LNCAP (cell line): ENCODE results near the gene PNLDC1.

Source experiments
- TF ChIP-seq, protein P1 (sequence below): fragments of 450-650 bp; IDR thresholded peaks from 2 replicates; pipeline ENCODE4 v1.5.1; 2017; ENCODE audit warnings: mild to moderate bottlenecking

PNLDC1 gene

DNA sequence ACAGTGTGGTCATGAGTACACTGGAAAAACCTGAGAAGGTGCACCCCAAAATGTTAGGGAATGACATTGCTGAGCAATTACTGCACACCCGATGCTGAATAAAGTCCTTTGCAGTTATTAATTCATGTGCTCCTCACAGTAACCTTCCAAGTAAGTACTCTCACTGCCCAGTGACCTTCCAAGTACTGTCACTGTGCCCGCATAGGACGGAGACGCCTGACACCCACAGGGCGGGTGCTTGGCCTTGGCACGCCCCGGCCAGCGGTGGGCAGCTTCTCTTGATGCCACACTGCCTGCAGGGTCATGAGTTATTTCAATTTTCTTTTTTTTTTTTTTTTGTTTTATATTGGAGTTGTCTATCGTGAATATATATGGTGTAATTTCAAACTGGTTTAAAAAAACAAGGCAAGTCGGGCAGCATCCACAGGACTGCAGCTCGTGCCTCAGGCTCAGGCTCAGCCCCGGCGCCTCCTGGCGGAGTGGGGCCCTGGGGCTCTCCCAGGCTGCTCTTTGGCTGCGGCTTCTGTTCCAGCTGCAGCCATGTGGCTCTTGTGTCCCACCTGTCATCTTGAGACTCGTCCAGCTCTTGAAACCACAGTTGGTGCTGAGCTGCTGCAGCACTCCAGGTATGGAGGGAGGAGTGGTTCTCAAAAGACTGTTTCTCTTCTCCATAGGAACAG is 27.0 kb downstream of the PNLDC1 start:
- TF ChIP-seq, protein P1, sequence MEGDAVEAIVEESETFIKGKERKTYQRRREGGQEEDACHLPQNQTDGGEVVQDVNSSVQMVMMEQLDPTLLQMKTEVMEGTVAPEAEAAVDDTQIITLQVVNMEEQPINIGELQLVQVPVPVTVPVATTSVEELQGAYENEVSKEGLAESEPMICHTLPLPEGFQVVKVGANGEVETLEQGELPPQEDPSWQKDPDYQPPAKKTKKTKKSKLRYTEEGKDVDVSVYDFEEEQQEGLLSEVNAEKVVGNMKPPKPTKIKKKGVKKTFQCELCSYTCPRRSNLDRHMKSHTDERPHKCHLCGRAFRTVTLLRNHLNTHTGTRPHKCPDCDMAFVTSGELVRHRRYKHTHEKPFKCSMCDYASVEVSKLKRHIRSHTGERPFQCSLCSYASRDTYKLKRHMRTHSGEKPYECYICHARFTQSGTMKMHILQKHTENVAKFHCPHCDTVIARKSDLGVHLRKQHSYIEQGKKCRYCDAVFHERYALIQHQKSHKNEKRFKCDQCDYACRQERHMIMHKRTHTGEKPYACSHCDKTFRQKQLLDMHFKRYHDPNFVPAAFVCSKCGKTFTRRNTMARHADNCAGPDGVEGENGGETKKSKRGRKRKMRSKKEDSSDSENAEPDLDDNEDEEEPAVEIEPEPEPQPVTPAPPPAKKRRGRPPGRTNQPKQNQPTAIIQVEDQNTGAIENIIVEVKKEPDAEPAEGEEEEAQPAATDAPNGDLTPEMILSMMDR, result no peak

DNA sequence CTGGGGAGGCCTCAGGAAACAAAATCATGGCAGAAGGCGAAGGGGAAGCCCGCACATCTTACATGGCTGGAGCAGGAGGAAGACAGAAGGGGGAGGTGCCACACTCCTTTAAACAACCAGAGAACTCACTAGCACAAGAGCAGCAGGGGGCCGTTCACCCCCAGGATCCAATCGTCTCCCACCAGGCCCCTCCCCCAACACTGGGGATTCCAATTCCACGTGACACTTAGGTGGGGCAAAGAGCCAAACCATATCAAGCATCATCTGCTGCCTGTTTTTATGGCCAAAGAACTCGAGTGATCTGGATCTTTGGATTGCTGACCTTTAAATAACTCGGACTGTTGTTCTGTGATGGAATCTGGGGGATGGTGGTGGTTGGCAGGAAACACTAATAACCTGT is 28.0 kb downstream of the PNLDC1 start:
- TF ChIP-seq, protein P1, result no peak

DNA sequence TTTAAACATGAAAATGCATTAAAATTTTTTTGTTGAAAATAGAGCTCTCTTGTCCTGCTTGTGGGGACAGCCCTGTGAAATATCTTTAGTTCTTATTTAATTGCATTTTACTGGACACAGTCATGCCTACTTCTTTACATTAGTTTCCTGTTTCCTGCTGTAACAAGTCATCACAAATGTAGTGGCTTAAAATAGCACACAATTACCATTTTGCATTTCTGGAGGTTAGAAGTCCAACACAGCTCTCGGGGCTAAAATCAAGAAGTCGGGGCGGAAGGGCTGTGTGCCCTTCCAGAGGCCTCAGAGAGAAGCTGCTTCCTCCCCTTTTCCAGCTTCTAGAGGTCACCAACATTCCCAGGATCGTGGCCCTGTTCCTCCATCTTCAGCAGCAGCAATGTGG is 29.4 kb downstream of the PNLDC1 start:
- TF ChIP-seq, protein P1, result no peak

DNA sequence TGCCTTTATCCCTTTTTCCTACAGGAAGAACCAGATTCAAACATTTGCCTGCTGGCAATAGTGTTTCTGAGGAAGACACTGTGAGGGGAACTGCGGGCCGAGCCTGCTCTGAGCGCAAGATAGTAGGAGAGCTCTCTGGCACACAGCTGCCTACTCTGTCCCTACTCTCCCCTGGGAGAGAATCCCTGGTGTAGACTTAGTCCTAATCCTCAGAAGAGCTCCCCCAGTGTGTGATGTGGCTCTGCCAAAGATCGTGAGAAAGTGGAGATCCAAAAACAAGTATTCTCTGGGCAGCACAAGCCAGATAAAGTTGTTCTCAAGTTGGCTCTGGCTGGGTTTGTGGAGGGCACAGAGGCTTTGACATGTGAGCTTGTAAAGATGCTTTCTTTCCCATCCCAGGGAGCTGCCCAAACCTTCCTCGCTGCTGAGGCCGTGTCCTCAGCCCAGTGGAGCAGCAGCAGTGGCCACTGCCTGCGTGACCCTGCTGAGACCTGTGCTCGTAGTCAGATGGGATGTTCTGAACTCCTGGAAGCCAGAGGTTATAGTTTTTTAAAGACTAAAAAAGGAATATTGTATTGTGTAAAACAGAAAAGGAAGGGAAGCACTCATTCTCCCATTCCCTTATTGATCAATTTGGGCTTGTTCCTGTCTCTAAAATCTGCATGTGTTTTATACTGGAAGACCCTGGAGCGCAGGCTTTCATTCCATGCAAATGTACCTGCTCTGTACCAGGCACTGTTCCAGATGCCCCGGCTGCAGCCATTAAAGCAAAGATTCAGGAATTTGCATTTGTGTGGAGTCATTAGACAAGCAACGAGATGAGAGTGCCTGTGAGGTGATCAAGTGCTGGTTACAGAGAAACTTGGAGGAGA is 30.7 kb downstream of the PNLDC1 start:
- TF ChIP-seq, protein P1, result no peak

DNA sequence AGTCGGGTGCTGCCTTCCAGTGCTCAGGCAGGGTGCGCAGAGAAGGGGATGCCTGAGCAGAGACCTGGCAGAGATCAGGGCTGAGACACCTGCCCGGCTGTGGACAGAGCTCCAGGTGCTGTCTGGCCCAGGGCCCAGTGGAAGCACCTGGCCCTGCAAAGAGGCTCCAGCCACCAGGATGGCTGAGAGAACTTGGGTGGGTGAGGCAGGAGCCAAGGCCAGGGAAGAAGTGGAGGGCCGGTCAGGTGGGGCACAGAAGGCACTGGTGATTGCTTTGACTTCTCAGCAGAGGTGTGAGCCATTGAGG is 31.2 kb downstream of the PNLDC1 start:
- TF ChIP-seq, protein P1, result no peak

DNA sequence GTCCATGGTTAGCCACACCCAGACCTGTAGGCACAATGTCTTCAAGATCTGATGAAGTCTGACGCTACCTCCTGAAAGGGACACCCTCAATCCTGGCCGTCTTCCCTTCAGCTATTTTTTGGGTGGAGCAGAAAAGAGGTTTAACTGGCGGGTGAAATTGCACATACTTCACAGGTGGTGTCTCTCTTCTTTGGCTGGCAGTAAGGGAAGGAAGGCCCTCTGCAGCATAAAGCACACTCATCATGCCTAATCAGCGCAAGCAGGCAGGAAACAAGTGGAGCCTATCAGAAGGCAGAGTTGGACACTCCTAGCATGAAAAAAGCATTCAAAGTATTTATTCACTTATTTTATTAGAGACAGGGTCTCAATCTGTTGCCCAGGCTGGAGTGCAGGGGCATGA is 32.9 kb downstream of the PNLDC1 start:
- TF ChIP-seq, protein P1, result no peak

DNA sequence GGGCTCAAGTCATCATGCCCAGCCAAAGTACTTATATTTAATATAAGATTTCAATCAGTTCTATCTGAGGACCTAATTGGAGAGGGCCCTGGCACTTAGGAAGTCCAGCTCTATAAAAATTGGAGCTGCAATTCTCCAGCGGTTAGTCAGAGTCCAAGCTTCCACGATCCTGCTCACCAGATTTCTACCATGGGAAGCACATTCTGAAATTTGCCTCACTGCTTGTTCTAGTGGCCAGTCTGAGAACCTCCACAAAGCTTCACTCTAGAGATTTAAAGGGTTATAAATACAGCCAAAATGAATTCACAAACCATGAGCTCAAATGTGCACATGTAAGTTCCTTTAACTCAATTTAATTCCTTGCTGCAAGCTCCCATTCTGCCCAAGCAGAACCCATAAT is 33.5 kb downstream of the PNLDC1 start:
- TF ChIP-seq, protein P1, result no peak
